Endometrial microvascular endothelial cells (primary cell): Measurements from ENCODE around the gene ADARB2. TPM values are rescaled to one million over a fixed set of nuclear protein-coding genes. Genes with fewer than 3 reads are reported as not detected.
"Not testable (repeated sequence)": the region's sequence is repeated elsewhere in the genome, so short reads cannot be mapped to it uniquely, and the experiment has no call there.

Experiments used
- in situ Hi-C: cut with HindIII; loops from 2 replicates; pipeline ENCODE4 v1.10.0; 2017; ENCODE audit warnings: low sequenced_read_pairs, low pct_unique_long_range_greater_than_20kb; ENCODE audit errors: inconsistent ontology term
- total RNA-seq: library from RNA; depleted of rRNA; stranded (reverse); fragments of >200 nt; gene quantifications from one replicate; pipeline ENCODE4 v1.2.3, GENCODE V29; 2015; ENCODE audit errors: inconsistent ontology term

The ADARB2 gene
- total RNA-seq, 1 donor from 2014 or later, result not detected

GRCh38 chr10:1549591-1550290 lies 187.6 kb downstream of the ADARB2 start:
- in situ Hi-C loops, result no loop called here

GRCh38 chr10:1548596-1548995 lies 188.7 kb downstream of the ADARB2 start:
- in situ Hi-C loops, result no loop called here

GRCh38 chr10:1548146-1548545 lies 189.2 kb downstream of the ADARB2 start:
- in situ Hi-C loops, result no loop called here

- in situ Hi-C loops, result no loop called here
Observed at GRCh38 chr10:1546431-1547110, 190.8 kb downstream of the ADARB2 start.

- in situ Hi-C loops, result no loop called here
Observed at GRCh38 chr10:1545524-1545923, 191.8 kb downstream of the ADARB2 start.

- in situ Hi-C loops, result no loop called here
Observed at GRCh38 chr10:1544929-1545328, 192.4 kb downstream of the ADARB2 start.

- in situ Hi-C loops, result no loop called here
Observed at GRCh38 chr10:1544209-1544673, 193.1 kb downstream of the ADARB2 start.

GRCh38 chr10:1543596-1543995 lies 193.7 kb downstream of the ADARB2 start:
- in situ Hi-C loops, result no loop called here

GRCh38 chr10:1542941-1543340 lies 194.4 kb downstream of the ADARB2 start:
- in situ Hi-C loops, result no loop called here

GRCh38 chr10:1540144-1540543 lies 197.2 kb downstream of the ADARB2 start:
- in situ Hi-C loops, result no loop called here

GRCh38 chr10:1539216-1539615 lies 198.1 kb downstream of the ADARB2 start:
- in situ Hi-C loops, result no loop called here

GRCh38 chr10:1538531-1539061 lies 198.7 kb downstream of the ADARB2 start:
- in situ Hi-C loops, result no loop called here

GRCh38 chr10:1538121-1538520 lies 199.2 kb downstream of the ADARB2 start:
- in situ Hi-C loops, result no loop called here

- in situ Hi-C loops, result not testable (repeated sequence)
Observed at GRCh38 chr10:1537449-1537848, 199.9 kb downstream of the ADARB2 start.

GRCh38 chr10:1536341-1536740 lies 201.0 kb downstream of the ADARB2 start:
- in situ Hi-C loops, result no loop called here

- in situ Hi-C loops, result no loop called here
Observed at GRCh38 chr10:1535301-1535965, 201.9 kb downstream of the ADARB2 start.

- in situ Hi-C loops, result no loop called here
Observed at GRCh38 chr10:1534820-1535219, 202.5 kb downstream of the ADARB2 start.

GRCh38 chr10:1532636-1533035 lies 204.7 kb downstream of the ADARB2 start:
- in situ Hi-C loops, result no loop called here

GRCh38 chr10:1531883-1532597 lies 205.3 kb downstream of the ADARB2 start:
- in situ Hi-C loops, result no loop called here
